Activated CD4-positive, alpha-beta T cell treated with anti-CD3 and anti-CD28 coated beads, Interleukin-2, amount 10 ng/mL, durations not matched to agents 7 days and 5 days (primary cell): ENCODE measurements around the gene CST7. TPM values are rescaled to one million over a fixed set of nuclear protein-coding genes. Genes with fewer than 3 reads are reported as not detected.

Experiments used
- CTCF ChIA-PET: fragments of 350-600 bp; sonication (Branson Sonifier 250); formaldehyde crosslinking; loops from one replicate; lab custom pipeline; 2021; ENCODE audit warnings: antibody characterized with exemption; lab: Charles Lee
- POLR2A ChIA-PET: fragments of 350-600 bp; sonication (Branson Sonifier 250); formaldehyde crosslinking; loops from one replicate; lab custom pipeline; 2021; ENCODE audit warnings: antibody characterized with exemption; lab: Charles Lee
- DNase-seq: peaks from one replicate; pipeline ENCODE4 v3.0.0-alpha.2; 2020
- H3K27ac Mint-ChIP-seq: one replicate; pipeline ENCODE4 v1.8.0; 2021; ENCODE audit warnings: mild to moderate bottlenecking, moderate library complexity, mixed read lengths
- H3K27me3 Mint-ChIP-seq: one replicate; pipeline ENCODE4 v1.8.0; 2021; ENCODE audit warnings: mixed read lengths
- H3K36me3 Mint-ChIP-seq: one replicate; pipeline ENCODE4 v1.8.0; 2021; ENCODE audit warnings: low read depth, mixed read lengths
- H3K4me1 Mint-ChIP-seq: one replicate; pipeline ENCODE4 v1.8.0; 2021; ENCODE audit warnings: mixed read lengths
- H3K4me3 Mint-ChIP-seq: one replicate; pipeline ENCODE4 v1.8.0; 2021; ENCODE audit warnings: mild to moderate bottlenecking, moderate library complexity, mixed read lengths
- H3K9me3 Mint-ChIP-seq: one replicate; pipeline ENCODE4 v1.8.0; 2021; ENCODE audit warnings: mixed read lengths
- total RNA-seq, 2 experiments: library from RNA; stranded (reverse); gene quantifications; one replicate each; pipeline ENCODE4 v1.2.3, GENCODE V29; 2021

CST7 gene
- total RNA-seq, 2 experiments from 2014 or later, result 25.9 to 26.7 TPM

DNA sequence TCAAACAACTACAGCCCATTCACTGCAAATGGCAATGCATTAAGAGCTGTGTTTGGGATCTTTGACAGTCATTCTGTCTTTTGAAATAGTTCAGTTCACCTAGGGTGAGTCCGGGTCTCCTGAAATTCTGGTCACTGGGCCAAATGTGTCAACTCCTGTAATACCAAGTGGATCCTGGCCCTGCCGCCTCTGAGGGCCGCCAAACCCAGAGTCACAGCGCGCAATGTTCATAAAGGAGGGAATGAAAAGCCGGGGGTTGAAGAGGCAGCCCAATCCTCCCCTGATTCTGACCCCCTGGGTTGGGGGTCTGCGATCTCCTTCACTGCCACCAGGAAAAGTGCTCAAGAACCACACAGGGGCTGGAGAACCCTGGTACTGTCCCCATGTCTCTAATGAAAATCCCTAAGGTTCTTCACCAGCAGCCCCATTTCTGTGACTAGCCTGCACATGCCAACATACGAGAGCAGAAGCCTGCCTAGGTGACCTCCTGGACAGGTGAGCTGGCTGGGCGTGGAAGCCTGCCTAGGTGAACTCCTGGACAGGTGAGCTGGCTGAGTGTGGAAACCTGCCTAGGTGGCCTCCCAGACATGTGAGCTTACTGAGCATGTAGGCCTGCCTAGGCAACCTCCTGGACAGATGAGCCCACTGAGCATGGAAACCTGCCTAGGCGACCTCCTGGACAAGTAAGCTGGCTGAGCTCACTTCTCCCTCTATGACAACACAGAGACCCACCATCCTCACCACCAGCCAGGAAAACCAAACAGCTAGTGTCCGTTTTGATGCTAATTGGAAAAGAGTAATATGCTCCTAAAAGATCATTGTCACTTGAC is 59.5 kb downstream of the CST7 start:
- no peak for DNase-seq
- H3K36me3 Mint-ChIP-seq, result peaks cover 41% of the 10 kb centered on the region
- no peaks in the 10 kb centered on the region for H3K4me1 Mint-ChIP-seq
- no peaks in the 10 kb centered on the region for H3K27me3 Mint-ChIP-seq
- H3K9me3 Mint-ChIP-seq, result no peaks in the 10 kb centered on the region
- no peak overlapping the region for H3K27ac Mint-ChIP-seq
- ChIA-PET POLR2A (interaction anchor here (1.1 kb wide), 1 partner anchor 24 kb away, joined by 4 read pairs; no protein-coding TSS in a partner anchor), CTCF (interaction anchor here (1.2 to 3.5 kb wide), 3 partner anchors 15 to 77 kb away, joined by 3 to 16 read pairs (median 3); no protein-coding TSS in a partner anchor)
- H3K4me3 Mint-ChIP-seq, result no peak overlapping the region

Other genes with a start within 250 kb of the CST7 start
- 10 to 100 TPM; 38.7 to 41.3 TPM for gene APMAP, start 43.5 kb downstream of the CST7 start, total RNA-seq
- gene ACSS1, start 108.9 kb downstream of the CST7 start, total RNA-seq, result 10 to 100 TPM; 41.1 to 54.1 TPM
- not detected for gene VSX1, start 132.9 kb downstream of the CST7 start, total RNA-seq
- 10 to 100 TPM; 33.8 to 45.6 TPM for gene ENTPD6, start 246.4 kb downstream of the CST7 start, total RNA-seq